Keratinocyte (primary cell): ENCODE data around the gene RABGAP1. TPM values are rescaled to one million over a fixed set of nuclear protein-coding genes. Genes with fewer than 3 reads are reported as not detected.

Experiments
- DNase-seq: peaks from one replicate; pipeline ENCODE4 v3.0.0-alpha.2; 2011; ENCODE audit warnings: low read depth, missing footprints, low spot score
- FAIRE-seq: peaks from 2 replicates; lab custom pipeline; 2011; peaks lifted over from hg19 to GRCh38; lab: Jason Lieb, UNC
- H2AFZ ChIP-seq: 2 replicates; pipeline ENCODE4 v1.6.0; 2012; ENCODE audit warnings: low read length, control low read depth, inconsistent platforms; ENCODE audit not compliant: control insufficient read depth
- H3K27ac ChIP-seq: 2 replicates; pipeline ENCODE4 v1.5.1; 2011; ENCODE audit warnings: low read length; ENCODE audit not compliant: control insufficient read depth, insufficient read depth
- H3K27me3 ChIP-seq: 3 replicates; pipeline ENCODE4 v1.6.0; 2011; ENCODE audit warnings: low read length; ENCODE audit not compliant: control insufficient read depth, insufficient read depth; ENCODE audit errors: extremely low read depth
- H3K36me3 ChIP-seq, 2 experiments: 2 replicates in 1 of 2; 3 replicates in 1 of 2; pipeline ENCODE4 v1.5.1; 2011; ENCODE audit warnings: low read length in 2 of 2, mild to moderate bottlenecking in 1 of 2; ENCODE audit not compliant: control insufficient read depth in 2 of 2, insufficient read depth in 2 of 2; ENCODE audit errors: extremely low read depth in 1 of 2
- H3K4me1 ChIP-seq: 3 replicates; pipeline ENCODE4 v1.5.1; 2011; ENCODE audit warnings: low read length; ENCODE audit not compliant: control insufficient read depth, insufficient read depth; ENCODE audit errors: extremely low read depth
- H3K4me2 ChIP-seq: 3 replicates; pipeline ENCODE4 v1.6.0; 2011; ENCODE audit warnings: low read depth, low read length; ENCODE audit not compliant: control insufficient read depth, insufficient read depth; ENCODE audit errors: extremely low read depth
- H3K4me3 ChIP-seq, 3 experiments: fragments of 200-600 bp in 1 of 3; sonication (generic) in 1 of 3; 2 replicates in 2 of 3; 3 replicates in 1 of 3; pipeline ENCODE4 v1.5.1; 2011 to 2016; ENCODE audit warnings: low read length in 3 of 3, mild to moderate bottlenecking in 3 of 3, control low read depth in 2 of 3, inconsistent platforms in 1 of 3, low read depth in 1 of 3, mixed read lengths in 1 of 3, mixed run types in 1 of 3, moderate library complexity in 1 of 3; ENCODE audit not compliant: control insufficient read depth in 2 of 3, insufficient read depth in 2 of 3; ENCODE audit errors: extremely low read depth in 1 of 3
- H3K79me2 ChIP-seq: 2 replicates; pipeline ENCODE4 v1.6.0; 2012; ENCODE audit warnings: low read length; ENCODE audit not compliant: control insufficient read depth, insufficient read depth
- H3K9ac ChIP-seq: 3 replicates; pipeline ENCODE4 v1.6.0; 2011; ENCODE audit warnings: low read length; ENCODE audit not compliant: control insufficient read depth, insufficient read depth; ENCODE audit errors: extremely low read depth
- H3K9me1 ChIP-seq: 3 replicates; pipeline ENCODE4 v1.6.0; 2011; ENCODE audit warnings: low read length; ENCODE audit not compliant: control insufficient read depth, insufficient read depth; ENCODE audit errors: extremely low read depth
- H3K9me3 ChIP-seq: 2 replicates; pipeline ENCODE4 v1.5.1; 2012; ENCODE audit warnings: low read depth, low read length; ENCODE audit not compliant: control insufficient read depth
- H4K20me1 ChIP-seq: 3 replicates; pipeline ENCODE4 v1.6.0; 2011; ENCODE audit warnings: low read length; ENCODE audit not compliant: control insufficient read depth, insufficient read depth; ENCODE audit errors: extremely low read depth
- CTCF ChIP-seq, 3 experiments: IDR thresholded peaks in 1 of 3; conservative IDR thresholded peaks in 1 of 3; optimal IDR thresholded peaks in 1 of 3; 2 replicates in 2 of 3; 3 replicates in 1 of 3; pipeline versions ENCODE3 to v1.5.1; 2011; ENCODE audit warnings: low read length in 3 of 3, mild to moderate bottlenecking in 3 of 3, moderate library complexity in 2 of 3, control low read depth in 1 of 3, inconsistent platforms in 1 of 3; ENCODE audit not compliant: insufficient read depth in 2 of 3; ENCODE audit errors: extremely low read depth in 1 of 3
- EZH2 ChIP-seq: IDR thresholded peaks from one replicate; pipeline ENCODE4 v1.6.1; 2012; ENCODE audit warnings: inconsistent platforms, mild to moderate bottlenecking, low read length, moderate library complexity
- dilution Hi-C: fragments of 300-500 bp; cut with MboI; formaldehyde crosslinking; loops from one replicate; pipeline ENCODE4 v1.7.0; 2020; ENCODE audit warnings: low sequenced_read_pairs; ENCODE audit not compliant: extremely low pct_ligation_motif_present
- polyA plus RNA-seq, 5 experiments: library from polyadenylated mRNA; depleted of rRNA in 3 of 5; stranded (reverse) in 3 of 5; stranded (forward) in 1 of 5; unstranded in 1 of 5; fragments of >200 nt; gene quantifications; 1 replicate in 1 of 5; 2 replicates in 3 of 5; 3 replicates in 1 of 5; pipeline versions ENCODE4 v1.2.1 to v1.2.3, GENCODE V29; 2011 to 2012; ENCODE audit warnings: missing spikeins in 2 of 5, low read depth in 1 of 5, low replicate concordance in 1 of 5

The RABGAP1 gene
- polyA plus RNA-seq, 1 donor (not counting 4 experiments of a cell fraction or from before 2014, with no cell fraction given) = 40.6 TPM

- Histone ChIP-seq H3K27me3 (no peaks in the 10 kb centered on the region), H3K4me2 (no peak overlapping the region), H3K79me2 (no peaks in the 10 kb centered on the region), H3K4me1 (no peaks in the 10 kb centered on the region), H3K9me3 (no peaks in the 10 kb centered on the region), H3K9me1 (no peaks in the 10 kb centered on the region), H4K20me1 (no peaks in the 10 kb centered on the region), H3K36me3 (peaks cover 4 to 6% of the 10 kb centered on the region in 2 experiments), H3K9ac (no peak overlapping the region), H3K27ac (no peak overlapping the region), H2AFZ (no peak overlapping the region), H3K4me3 (no peak overlapping the region)
- FAIRE-seq (no peak), DNase-seq (no peak)
- dilution Hi-C loops = no loop called here
- TF ChIP-seq CTCF (optimal IDR thresholded peaks at IDR 0.05 in 1 of 3, IDR thresholded peaks at IDR 0.05 in 1 of 3, conservative IDR thresholded peaks at IDR 0.05 in 1 of 3; ENCODE audit: extremely low read depth in 1 of 3, insufficient read depth in 2 of 3, low read length in 3 of 3) (no peak), EZH2 (no peak)
Measured at GRCh38 chr9:123073991-123074422, 133.2 kb downstream of the RABGAP1 start.

GRCh38 chr9:123074628-123075027 lies 133.8 kb downstream of the RABGAP1 start:
- Histone ChIP-seq H2AFZ (no peak overlapping the region), H3K4me2 (no peak overlapping the region), H3K27ac (no peak overlapping the region), H3K27me3 (no peaks in the 10 kb centered on the region), H3K9ac (no peak overlapping the region), H3K9me1 (no peaks in the 10 kb centered on the region), H3K9me3 (no peaks in the 10 kb centered on the region), H3K79me2 (no peaks in the 10 kb centered on the region), H3K36me3 (peaks cover 6% of the 10 kb centered on the region in 2 experiments), H4K20me1 (no peaks in the 10 kb centered on the region), H3K4me1 (no peaks in the 10 kb centered on the region), H3K4me3 (no peak overlapping the region)
- TF ChIP-seq EZH2 (no peak), CTCF (optimal IDR thresholded peaks at IDR 0.05 in 1 of 3, IDR thresholded peaks at IDR 0.05 in 1 of 3, conservative IDR thresholded peaks at IDR 0.05 in 1 of 3; ENCODE audit: extremely low read depth in 1 of 3, insufficient read depth in 2 of 3, low read length in 3 of 3) (no peak)
- dilution Hi-C loops = no loop called here
- FAIRE-seq (no peak), DNase-seq (no peak)
